HG02623 (cell line): ENCODE data around the gene TMBIM1.

Experiments used
- ATAC-seq: cut with Tn5 transposase; IDR thresholded peaks from one replicate; pipeline ENCODE4 v1.9.1; 2021; ENCODE audit warnings: moderate library complexity; ENCODE audit not compliant: unreplicated experiment

TMBIM1 gene, protein sequence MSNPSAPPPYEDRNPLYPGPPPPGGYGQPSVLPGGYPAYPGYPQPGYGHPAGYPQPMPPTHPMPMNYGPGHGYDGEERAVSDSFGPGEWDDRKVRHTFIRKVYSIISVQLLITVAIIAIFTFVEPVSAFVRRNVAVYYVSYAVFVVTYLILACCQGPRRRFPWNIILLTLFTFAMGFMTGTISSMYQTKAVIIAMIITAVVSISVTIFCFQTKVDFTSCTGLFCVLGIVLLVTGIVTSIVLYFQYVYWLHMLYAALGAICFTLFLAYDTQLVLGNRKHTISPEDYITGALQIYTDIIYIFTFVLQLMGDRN

DNA sequence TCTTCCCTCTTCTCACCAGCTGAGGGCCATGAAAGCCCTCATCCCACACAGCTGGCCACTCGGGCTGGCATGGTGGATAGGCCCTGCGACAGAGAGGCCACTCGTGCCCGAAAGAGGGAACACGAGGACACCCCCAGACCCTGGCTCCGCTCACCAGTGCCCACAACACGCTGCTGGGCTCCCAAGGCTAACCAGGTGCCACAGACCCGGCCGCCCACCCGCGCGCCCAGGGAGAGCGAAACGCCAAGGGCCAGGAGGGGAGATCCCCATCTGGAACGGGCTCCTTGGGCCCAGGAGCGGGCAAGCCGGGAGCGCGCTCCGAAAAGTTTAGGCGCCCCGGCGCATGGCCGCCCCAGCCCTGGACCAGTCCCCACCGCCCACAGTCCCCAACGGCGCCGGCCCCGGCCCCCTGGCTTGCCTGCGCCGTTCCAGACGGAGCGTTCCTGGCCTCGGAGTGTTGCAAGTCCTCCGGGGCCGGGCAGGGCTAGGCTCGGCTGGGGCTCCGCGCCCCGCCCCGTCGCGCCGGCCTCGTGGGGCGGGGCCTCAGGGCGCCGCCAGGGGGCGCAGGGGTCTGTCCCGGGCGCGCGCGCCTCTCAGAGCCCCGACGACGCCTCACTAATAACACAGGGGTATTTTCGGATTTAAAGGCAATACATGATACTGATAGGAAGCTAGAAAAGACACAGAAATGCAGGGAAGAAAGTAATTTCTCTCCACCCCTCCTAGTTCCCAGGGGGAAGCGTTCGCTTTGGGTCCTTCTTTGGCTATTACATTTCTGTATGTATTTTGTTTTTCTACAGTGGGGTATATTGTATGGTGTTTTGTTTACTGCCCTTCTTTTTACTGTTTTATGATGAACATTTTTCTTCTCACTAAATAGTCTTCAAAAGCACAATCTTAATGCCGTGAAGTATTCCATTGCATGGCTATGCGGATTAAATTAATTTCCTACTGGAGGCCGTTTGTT is at the start of gene TMBIM1:
Gene TMBIM1, minus strand, starts transcription at position 456 of the 967 bp plus-strand sequence. CDS start 10,362 bp downstream, outside the sequence.
- peak; percentile 69 for ATAC-seq

DNA sequence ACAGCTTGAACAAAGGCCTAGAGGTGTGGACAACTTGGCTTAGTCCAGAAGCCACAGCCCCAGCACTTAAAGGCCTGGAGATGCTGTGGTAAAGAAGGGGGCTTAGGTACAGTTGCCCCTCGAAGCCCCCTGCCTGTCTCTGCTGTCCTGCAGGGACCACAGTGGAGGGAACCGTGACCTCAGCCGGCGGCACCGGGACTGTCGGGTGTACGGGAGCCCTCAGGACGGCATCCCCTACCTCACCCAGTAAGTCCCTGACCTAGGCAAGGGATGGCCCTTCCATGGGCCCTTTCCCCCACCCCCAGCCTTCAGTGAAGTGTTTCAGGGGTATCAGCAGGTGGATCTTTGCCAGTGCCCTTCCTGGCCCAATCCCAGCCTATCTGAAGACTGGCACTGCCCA is 49.1 kb upstream of the TMBIM1 start:
- no peak for ATAC-seq

DNA sequence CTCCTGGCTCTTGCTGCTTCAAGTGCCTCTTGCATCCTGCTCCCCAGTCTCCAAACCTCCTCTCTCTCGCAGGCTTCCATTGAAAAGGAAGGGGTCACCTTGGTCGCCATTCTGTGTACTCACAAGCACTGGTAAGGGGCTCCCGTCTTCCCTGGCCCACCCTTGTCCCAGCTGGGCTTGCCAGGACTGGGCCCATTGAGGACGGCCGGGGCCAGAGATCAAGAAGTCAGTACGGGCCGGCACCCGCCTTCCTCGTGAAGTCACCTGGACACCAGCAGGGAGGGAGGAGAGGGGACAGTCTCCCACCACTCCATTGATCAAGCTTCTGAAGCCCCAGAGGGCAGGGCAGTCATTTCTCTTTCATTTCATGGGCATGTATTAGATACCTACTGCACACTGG is 48.4 kb upstream of the TMBIM1 start:
- ATAC-seq = no peak

DNA sequence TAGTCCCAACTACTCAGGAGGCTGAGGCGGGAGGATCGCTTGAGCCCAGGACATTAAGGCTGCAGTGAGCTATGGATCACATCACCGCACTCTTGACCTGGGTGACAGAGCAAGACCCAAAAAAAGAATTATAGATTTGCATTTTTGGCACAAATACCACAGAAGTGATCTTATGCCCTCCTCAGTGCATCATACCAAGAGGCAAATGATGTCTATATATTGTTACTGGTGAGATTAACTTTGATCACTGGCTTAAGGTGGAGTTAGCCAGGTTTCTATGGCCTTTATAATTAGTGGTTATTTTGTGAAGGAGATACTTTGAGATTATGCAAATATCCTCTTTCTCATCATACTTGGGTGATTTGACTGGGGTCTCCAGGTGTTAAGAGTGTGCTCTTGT is 42.2 kb upstream of the TMBIM1 start:
- ATAC-seq = no peak

DNA sequence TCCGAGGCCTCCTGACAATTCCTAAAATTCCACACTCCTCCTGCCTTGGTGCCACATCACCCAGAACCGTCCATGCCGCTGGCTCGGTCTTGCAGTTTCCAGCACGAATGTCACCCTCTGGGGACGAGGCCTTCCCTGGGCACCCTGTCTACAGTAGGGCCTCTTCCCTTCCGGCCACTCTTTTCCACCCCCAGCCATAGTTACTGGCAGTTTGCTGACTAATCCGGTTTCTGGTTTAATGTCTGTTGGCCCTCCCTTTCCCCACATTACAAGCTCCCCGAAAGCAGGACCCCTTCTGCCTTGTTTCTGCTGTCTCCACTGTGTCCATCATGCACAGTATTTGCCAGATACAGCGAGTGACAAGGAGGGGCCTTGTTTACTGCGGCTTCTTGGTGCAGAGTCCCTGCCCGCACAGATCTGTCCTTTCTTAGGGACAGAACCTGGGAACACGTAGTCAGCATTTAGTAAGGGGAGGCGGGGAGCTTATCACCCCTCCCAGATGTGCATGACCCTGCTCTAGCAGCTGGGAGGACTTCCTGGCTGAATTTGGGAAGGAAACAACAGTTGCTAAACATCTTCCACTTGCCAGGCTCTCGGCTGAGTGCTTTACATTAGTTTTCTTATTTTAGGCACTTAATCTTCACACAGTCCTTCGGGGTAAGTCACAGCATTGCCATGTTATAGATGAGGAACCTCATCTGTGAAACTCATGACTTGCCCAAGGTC is 40.8 kb upstream of the TMBIM1 start:
- no peak for ATAC-seq

DNA sequence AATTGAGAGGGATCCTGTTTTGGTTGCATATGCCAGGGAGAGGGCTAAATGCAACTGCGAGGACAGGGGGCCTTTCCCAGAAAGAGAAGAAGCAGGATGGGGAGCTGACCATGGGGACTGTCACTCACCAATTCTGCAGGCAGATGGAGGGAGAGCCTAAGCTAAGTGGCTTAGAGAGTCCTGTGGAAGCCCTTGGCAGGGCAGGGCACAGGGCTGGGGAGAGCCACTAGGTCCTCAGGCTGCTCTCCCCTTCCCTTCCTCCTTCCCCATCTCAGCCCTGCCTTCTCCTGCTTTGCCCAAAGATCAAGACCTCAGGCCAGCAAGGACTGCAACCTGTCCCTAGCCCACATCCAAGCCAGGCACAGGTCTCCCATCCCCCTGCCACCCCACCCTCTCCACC is 40.0 kb upstream of the TMBIM1 start:
- ATAC-seq = no peak

DNA sequence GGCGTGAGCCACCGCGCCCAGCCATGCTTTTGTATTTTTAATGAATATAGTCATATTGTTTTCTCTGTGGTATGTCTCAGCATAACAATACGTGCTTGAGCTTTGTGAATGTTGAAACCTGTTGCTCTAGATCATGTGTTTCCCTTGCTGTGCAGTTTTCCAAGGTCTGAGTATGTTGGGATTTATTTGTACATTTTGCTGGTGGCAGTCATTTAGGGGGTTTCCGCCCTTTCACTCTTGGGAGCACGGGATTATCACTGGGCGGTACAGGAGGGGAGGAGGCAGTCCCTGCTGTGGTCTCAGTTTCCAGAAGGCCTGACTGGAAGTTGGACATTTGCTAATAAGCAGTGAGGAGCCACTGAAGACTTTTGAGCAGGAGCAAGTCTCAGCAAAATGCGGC is 39.4 kb upstream of the TMBIM1 start:
- ATAC-seq = no peak

DNA sequence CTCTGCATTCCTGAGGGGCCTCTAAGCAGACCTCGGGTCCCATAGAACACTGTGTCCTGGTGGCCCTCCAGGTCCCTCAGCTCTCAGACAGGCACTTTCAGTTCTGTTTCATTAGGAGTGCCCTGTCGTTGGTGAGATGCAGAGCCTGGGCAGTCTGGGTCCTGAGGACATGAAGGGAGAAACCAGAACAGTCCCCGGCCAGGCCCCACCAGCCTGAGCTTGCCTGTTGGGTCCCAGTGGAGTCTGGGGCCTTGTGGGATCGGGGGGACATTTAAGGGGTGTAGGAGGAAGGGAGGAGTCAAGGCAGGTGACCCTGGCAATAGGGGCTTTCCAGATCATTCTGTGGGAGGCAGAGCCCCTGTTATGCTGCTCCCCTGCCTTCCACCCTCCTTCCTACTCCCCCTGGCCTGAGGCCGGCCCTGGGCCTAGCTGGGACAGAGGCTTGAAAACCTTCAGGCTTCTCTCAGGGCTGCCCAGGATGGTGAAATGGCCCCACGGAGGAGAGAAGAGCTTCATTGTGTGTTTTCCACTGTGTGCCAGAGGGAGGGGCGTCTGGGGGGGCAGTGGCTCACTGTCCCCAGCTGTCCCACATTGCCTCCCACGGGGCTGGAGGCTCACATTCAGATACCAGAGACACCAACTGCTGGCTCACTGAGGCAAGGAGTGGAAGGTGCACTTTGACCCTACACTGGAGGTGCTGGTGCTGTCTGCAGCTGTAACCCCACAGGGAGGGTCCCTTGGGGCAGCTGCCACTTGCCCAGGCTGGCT is 37.7 kb upstream of the TMBIM1 start:
- no peak for ATAC-seq

DNA sequence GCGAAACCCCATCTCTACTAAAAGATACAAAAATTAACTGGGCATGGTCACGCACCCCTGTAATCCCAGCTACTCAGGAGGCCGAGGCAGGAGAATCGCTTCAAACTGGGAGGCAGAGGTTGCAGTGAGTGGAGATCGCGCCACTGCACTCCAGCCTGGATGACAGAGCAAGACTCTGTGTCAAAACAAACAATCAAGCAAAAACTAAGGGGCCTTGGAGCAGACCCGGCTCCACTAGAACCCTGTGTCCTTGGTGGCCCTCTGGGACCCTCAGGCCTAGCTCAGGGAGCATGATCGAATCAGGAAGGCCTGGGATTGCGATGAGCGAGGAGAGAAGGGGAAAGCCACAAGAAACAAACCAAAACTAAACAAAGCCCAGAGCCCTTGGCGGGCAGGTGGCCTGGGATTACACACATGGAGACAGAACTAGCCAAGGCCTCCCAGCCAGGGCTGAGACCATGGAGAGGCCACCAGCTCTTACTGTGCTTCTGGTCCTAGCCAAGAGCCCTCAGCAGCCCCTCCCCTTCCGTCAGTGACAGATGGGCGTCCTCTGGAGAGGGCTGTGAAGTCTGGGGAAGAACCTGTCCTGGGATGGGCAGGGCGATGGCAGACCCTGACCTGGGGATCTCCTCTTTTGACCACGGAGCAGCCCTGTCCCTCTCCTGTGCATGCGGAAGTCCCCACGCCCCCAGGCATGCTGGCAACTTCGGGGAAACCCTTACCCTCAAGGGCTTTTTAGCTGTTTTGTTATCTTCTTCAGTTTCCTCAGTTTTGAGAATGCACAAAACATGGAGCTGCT is 36.9 kb upstream of the TMBIM1 start:
- no peak for ATAC-seq

DNA sequence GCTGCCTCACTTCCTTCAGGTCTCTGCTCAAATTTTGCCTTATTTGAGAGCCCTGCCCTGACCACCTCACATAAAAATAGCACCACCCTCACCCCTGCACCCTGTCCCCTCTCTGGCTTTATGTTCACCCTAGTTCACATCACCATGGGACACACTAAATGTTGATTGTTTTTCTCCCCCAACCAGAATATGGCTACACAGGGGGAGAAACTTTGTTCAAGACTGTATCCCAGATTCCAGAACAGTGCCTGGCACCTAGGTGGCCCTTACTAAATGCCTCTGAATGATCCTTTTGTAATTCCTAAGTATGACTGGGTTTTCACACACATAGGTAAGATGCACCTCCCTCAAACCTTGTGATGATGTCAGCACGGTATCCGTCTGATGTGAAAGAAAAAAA is 36.0 kb upstream of the TMBIM1 start:
- no peak for ATAC-seq

DNA sequence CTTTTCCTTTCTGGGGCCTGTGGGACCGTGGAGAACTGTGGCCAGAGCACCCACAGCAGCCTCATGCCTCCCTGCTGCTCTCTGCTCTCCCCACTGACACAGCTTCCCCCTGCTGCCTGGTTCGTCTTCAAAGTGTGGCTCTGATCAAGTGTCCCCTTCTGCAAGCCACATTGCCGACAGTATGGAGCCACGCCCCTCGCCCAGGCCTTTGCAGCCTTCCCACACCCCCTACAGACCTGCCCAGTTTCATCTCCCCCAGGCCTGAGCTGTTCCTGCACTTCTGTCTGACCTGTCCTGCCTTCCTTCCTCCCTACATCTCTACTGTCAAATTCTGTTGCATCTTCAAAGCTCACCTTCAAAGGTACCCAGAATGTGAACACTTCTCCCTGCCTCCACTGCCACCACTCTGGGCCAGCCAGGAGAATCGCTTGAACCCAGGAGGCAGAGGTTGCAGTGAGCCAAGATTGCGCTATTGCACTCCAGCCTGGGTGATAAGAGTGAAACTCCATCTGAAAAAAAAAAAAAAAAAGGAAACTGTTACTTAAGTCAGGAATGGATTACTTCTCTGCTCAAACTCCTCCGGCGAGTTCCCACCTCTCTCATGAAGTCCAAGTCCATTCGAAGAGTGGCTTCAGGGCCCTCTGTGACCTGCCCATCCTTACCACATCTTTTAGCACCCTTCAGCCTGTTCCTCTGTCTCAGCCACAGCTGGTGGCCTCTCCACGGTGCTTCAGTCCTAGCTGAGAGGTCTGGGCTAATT is 35.3 kb upstream of the TMBIM1 start:
- no peak for ATAC-seq

DNA sequence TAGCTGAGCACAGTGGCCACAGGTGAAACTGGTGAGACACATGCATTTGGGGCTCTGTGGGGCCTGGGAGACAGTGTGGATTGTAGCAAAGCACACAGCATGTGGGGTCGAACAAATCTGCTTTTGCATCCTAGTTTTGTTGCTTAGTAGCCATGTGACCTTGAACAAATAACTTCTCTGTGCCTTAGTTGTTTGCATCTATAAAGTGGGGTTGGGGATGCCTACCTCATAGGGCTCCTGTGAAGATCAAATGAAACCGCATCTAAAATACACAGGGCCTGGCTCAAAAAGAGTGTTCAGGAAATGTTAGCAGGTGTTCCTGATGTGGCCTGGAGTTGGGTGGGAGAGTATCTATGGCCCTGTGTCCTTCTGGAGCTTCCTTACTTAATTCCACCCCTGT is 34.0 kb upstream of the TMBIM1 start:
- ATAC-seq = no peak

DNA sequence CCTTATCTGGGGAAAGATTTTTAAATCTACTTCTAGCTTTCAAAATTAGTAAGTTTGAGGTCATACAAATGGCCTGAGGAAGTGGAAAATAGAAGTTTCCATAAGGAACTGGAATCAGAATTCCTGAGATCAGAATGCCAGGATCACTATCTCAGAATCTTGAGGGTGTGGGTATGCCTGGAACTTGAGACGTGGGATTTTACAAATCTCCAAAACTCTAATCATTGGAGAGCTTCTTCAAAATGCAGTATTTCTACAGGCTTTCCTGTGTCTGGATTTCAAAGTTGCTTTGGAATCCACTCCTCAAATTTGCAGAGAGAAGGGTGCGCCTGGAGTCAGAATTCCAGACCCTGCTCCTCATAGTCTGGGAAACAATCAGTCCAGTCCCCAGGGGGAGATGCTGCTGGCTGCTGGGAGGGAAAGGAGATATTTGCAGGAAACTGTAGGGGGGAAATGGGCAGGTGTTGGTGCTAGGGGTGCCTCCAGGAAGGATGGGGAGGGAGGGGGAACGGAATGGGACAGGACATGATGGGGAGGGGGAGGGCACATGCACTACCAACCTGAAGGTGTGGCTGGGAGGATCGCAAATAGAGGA is 33.4 kb upstream of the TMBIM1 start:
- no peak for ATAC-seq

DNA sequence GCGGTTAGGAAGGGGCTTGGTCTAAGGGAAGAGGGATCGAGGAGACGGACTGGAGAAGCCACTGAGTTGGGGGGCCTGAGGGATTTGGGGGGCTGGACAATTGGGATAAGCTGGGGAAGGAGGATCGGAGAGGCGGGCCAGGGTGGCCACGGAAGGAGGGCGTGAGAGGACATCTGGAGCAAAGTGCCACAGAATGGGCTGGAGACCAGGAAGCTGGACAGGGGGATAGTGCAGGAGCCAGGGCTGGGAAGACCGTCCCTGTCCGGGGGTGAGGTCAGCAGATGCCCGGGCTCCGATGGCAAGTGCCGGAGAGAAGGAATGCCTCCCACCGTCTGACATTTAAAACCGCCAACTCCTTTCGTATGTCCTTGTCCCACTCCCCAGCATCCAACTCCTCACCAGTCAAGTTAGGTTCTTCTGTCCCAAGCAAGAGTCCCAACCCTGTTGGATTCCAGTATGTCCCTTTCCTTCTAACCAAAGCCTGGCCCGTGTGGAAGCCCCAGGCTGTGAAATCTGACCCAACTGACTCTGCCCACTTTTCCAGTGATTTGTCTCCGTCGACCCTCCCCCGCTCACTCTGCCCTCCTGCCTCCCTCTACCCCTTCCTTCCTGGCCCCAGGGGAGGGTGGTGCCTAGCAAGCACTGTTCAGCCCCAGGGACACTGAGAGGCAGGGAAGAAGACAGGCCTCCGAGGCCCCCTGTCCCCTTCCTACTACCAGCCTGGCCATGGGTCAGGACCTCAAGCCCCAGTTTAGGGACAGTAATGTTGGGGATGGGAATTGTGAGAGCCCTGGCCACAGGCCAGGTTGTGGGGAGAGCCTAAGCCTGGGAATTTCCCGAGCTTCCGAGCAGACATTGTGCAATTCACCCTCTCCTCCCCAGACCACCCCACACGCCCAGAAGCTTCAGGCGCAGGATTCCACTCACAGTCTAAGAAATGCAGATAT is 31.5 kb upstream of the TMBIM1 start:
- ATAC-seq = no peak

DNA sequence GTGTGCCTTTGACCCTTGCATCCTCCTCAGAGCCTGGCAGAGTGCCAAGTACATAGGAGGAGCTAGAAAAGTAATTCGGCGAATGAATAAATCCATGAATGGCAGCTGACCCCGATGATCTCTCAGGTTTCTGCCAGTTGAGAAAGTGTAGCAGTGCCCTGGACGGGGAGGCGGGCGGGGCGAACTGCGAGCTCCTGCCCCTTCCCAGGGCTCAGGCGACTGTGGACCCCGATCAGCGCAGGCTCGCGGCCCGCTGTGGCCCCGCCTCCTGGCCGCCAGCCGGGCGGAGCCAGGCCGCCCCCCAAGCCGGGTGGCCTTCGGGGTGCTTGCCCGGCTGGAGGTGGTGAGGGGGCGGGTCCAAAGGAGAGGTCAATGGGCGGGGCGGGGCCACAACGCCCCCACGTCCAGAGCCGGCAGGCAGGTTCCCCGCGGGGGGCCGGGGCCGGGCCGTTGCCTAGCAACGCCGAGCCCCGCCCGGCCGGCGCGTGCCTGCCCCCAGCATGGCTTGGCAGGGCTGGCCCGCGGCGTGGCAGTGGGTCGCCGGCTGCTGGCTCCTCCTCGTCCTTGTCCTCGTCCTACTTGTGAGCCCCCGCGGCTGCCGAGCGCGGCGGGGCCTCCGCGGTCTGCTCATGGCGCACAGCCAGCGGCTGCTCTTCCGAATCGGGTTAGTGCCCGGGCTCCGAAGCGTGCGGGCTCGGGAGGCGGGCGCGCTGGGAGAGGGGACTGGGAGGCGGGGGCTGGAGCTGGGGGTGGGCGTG is 30.6 kb upstream of the TMBIM1 start:
- peak; percentile 65 for ATAC-seq

DNA sequence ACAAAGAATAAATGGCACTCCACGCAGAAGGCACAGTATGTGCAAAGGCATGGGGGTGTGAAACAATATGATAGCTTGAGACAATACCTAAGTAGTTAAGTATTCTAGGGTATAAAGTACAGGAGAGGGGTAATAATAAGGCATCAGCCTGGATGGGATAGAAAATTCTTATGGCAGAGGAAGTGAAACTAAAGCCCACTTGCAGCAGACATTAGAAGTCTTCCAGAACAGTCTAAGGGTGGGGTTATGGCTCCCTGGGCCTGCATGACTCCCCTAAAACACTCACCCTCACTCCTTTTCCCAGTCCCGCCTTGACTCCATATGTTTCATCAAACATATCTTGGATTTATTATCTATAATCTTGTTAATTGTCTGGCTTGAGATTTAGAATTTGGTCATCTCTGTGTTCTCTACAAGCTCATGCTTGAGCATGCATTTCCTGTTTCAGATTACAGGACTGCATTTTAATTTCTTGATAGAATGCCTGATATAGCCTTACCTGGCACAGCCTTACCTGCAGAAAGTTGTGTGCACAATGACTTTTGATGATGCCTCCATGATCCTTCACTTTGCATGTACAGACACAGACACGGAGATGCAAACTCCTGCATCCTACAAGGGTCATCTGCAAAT is 28.5 kb upstream of the TMBIM1 start:
- ATAC-seq = no peak
